ENCODE measurements around the gene PLPP7.

GRCh38 chr9:131277287-131277909, 12.1 kb upstream of the PLPP7 start:
- TF ChIP-seq, protein P1, sequence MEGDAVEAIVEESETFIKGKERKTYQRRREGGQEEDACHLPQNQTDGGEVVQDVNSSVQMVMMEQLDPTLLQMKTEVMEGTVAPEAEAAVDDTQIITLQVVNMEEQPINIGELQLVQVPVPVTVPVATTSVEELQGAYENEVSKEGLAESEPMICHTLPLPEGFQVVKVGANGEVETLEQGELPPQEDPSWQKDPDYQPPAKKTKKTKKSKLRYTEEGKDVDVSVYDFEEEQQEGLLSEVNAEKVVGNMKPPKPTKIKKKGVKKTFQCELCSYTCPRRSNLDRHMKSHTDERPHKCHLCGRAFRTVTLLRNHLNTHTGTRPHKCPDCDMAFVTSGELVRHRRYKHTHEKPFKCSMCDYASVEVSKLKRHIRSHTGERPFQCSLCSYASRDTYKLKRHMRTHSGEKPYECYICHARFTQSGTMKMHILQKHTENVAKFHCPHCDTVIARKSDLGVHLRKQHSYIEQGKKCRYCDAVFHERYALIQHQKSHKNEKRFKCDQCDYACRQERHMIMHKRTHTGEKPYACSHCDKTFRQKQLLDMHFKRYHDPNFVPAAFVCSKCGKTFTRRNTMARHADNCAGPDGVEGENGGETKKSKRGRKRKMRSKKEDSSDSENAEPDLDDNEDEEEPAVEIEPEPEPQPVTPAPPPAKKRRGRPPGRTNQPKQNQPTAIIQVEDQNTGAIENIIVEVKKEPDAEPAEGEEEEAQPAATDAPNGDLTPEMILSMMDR (IDR thresholded peaks at IDR 0.05), result no peak
- TF ChIP-seq POLR2A (IDR thresholded peaks at IDR 0.05), result no peak
